SK-N-SH (cell line): ENCODE data around the gene MRRF. TPM values are rescaled to one million over a fixed set of nuclear protein-coding genes. Genes with fewer than 3 reads are reported as not detected.

Source experiments
- CTCF ChIA-PET: fragments of 300-600, 350-600 bp; formaldehyde crosslinking; extraction: SDS; loops from one replicate; lab custom pipeline; 2021; lab: Yijun Ruan, JAX
- POLR2A ChIA-PET: fragments of 350-600 bp; sonication (Branson Sonifier 250); formaldehyde crosslinking; extraction: SDS; loops from one replicate; lab custom pipeline; 2020; ENCODE audit warnings: antibody characterized with exemption, inconsistent platforms; lab: Yijun Ruan, JAX
- DNase-seq: peaks from one replicate; pipeline ENCODE4 v3.0.0; 2012
- H2AFZ ChIP-seq: fragments of 200-600 bp; sonication (generic); 2 replicates; pipeline ENCODE4 v1.8.1; 2016; ENCODE audit warnings: antibody characterized with exemption, mild to moderate bottlenecking, low read depth
- H3F3A ChIP-seq: fragments of 200-600 bp; sonication (generic); replicated peaks from 2 replicates; pipeline ENCODE3; 2016; ENCODE audit warnings: antibody characterized with exemption, mild to moderate bottlenecking; ENCODE audit not compliant: insufficient read depth
- H3K27ac ChIP-seq, 2 experiments: fragments of 200-500 bp in 1 of 2; fragments of 200-600 bp in 1 of 2; sonication (Bioruptor generic) in 1 of 2; sonication (generic), shearing (Covaris generic) in 1 of 2; 2 replicates each; pipeline versions ENCODE4 v1.5.1 to v1.6.1; 2014 to 2016; ENCODE audit warnings: low read depth in 2 of 2, inconsistent platforms in 1 of 2, low read length in 1 of 2, mild to moderate bottlenecking in 1 of 2, mixed read lengths in 1 of 2
- H3K27me3 ChIP-seq: fragments of 200-600 bp; sonication (generic), shearing (Covaris generic); 2 replicates; pipeline ENCODE4 v1.6.1; 2016; ENCODE audit warnings: mixed run types; ENCODE audit not compliant: insufficient read depth
- H3K36me3 ChIP-seq, 2 experiments: fragments of 200-500 bp in 1 of 2; fragments of 200-600 bp in 1 of 2; sonication (Bioruptor generic) in 1 of 2; sonication (generic) in 1 of 2; replicated peaks in 1 of 2; 2 replicates each; pipeline versions ENCODE3 to v1.5.1; 2014 to 2016; ENCODE audit warnings: low read length in 1 of 2, mild to moderate bottlenecking in 1 of 2; ENCODE audit not compliant: insufficient read depth in 2 of 2, control insufficient read depth in 1 of 2
- H3K4me1 ChIP-seq, 2 experiments: fragments of 200-500 bp in 1 of 2; fragments of 200-600 bp in 1 of 2; sonication (Bioruptor generic) in 1 of 2; sonication (generic), shearing (Covaris generic) in 1 of 2; 2 replicates each; pipeline versions ENCODE4 v1.5.1 to v1.6.1; 2014 to 2016; ENCODE audit warnings: low read depth in 1 of 2, low read length in 1 of 2, mixed run types in 1 of 2; ENCODE audit not compliant: insufficient read depth in 2 of 2, control insufficient read depth in 1 of 2
- H3K4me2 ChIP-seq: fragments of 200-600 bp; sonication (generic), shearing (Covaris generic); 2 replicates; pipeline ENCODE4 v1.6.1; 2017; ENCODE audit warnings: mixed run types
- H3K4me3 ChIP-seq, 2 experiments: fragments of 200-500 bp in 1 of 2; fragments of 200-600 bp in 1 of 2; sonication (Bioruptor generic) in 1 of 2; sonication (generic), shearing (Covaris generic) in 1 of 2; 2 replicates each; pipeline versions ENCODE4 v1.5.1 to v1.8.1; 2014 to 2016; ENCODE audit warnings: low read depth in 2 of 2, inconsistent platforms in 1 of 2, low read length in 1 of 2, mild to moderate bottlenecking in 1 of 2, mixed read lengths in 1 of 2, moderate library complexity in 1 of 2
- H3K79me2 ChIP-seq: fragments of 200-600 bp; sonication (generic); 2 replicates; pipeline ENCODE4 v1.8.1; 2017; ENCODE audit warnings: mild to moderate bottlenecking; ENCODE audit not compliant: insufficient read depth
- H3K9ac ChIP-seq: fragments of 200-600 bp; sonication (generic); 2 replicates; pipeline ENCODE4 v1.6.1; 2017; ENCODE audit warnings: mixed run types
- H3K9me2 ChIP-seq: fragments of 200-600 bp; sonication (generic); 2 replicates; pipeline ENCODE4 v1.6.1; 2017; ENCODE audit warnings: mixed run types
- H3K9me3 ChIP-seq: fragments of 200-600 bp; sonication (generic); 2 replicates; pipeline ENCODE4 v1.6.1; 2017; ENCODE audit warnings: mixed run types, mild to moderate bottlenecking, moderate library complexity
- H4K20me1 ChIP-seq: fragments of 200-600 bp; sonication (generic); 2 replicates; pipeline ENCODE4 v1.6.1; 2017; ENCODE audit warnings: mild to moderate bottlenecking, mixed run types; ENCODE audit not compliant: insufficient read depth
- CHD2 ChIP-seq: fragments of 150-350 bp; IDR thresholded peaks from 2 replicates; pipeline ENCODE4 v1.6.1; 2018; ENCODE audit warnings: low read length; ENCODE audit not compliant: partially characterized antibody
- ELF1 ChIP-seq: IDR thresholded peaks from 2 replicates; pipeline ENCODE4 v1.4.0; 2012
- EP300 ChIP-seq, 2 experiments: IDR thresholded peaks; 2 replicates each; pipeline versions ENCODE4 v1.4.0 to v1.6.1; 2012; ENCODE audit warnings: borderline replicate concordance in 1 of 2, low read depth in 1 of 2, low read length in 1 of 2
- FOSL2 ChIP-seq: IDR thresholded peaks from 2 replicates; pipeline ENCODE4 v1.4.0; 2012; ENCODE audit warnings: low read depth, mild to moderate bottlenecking, moderate library complexity, borderline replicate concordance
- FOXJ3 ChIP-seq: sonication (generic); formaldehyde crosslinking; IDR thresholded peaks from 2 replicates; pipeline ENCODE4 v1.5.1; 2020; ENCODE audit warnings: mild to moderate bottlenecking, missing genetic modification reagents
- FOXM1 ChIP-seq: IDR thresholded peaks from 2 replicates; pipeline ENCODE4 v1.4.0; 2012; ENCODE audit warnings: low read depth, mild to moderate bottlenecking
- GABPA ChIP-seq: IDR thresholded peaks from 2 replicates; pipeline ENCODE4 v1.4.0; 2012; ENCODE audit warnings: low read depth, mild to moderate bottlenecking
- GATA2 ChIP-seq: sonication (generic); formaldehyde crosslinking; IDR thresholded peaks from 2 replicates; pipeline ENCODE4 v1.5.0; 2020; ENCODE audit warnings: mild to moderate bottlenecking, missing genetic modification reagents
- NFIC ChIP-seq: IDR thresholded peaks from 2 replicates; pipeline ENCODE4 v1.4.0; 2012; ENCODE audit warnings: borderline replicate concordance
- POLR2AphosphoS5 ChIP-seq: IDR thresholded peaks from 2 replicates; pipeline ENCODE4 v1.6.1; 2012; ENCODE audit warnings: low read depth, low read length
- RFX5 ChIP-seq: IDR thresholded peaks from 2 replicates; pipeline ENCODE4 v1.6.1; 2012; ENCODE audit warnings: mild to moderate bottlenecking, improper control_type of control experiment, low read length
- SIN3A ChIP-seq: IDR thresholded peaks from 2 replicates; pipeline ENCODE4 v1.6.1; 2012; ENCODE audit warnings: low read depth, mild to moderate bottlenecking, low read length, moderate library complexity, borderline replicate concordance
- TCF12 ChIP-seq: IDR thresholded peaks from 2 replicates; pipeline ENCODE4 v1.4.0; 2012
- WGBS: methylation state at CpG from one replicate; pipeline ENCODE4 v1.1.6; 2017; ENCODE audit warnings: low lambda C conversion rate; 5-methylcytosine and 5-hydroxymethylcytosine counted together
- polyA plus RNA-seq, 3 experiments: library from polyadenylated mRNA; depleted of rRNA; stranded (reverse); fragments of >200 nt; gene quantifications; 2 replicates each; pipeline ENCODE4 v1.2.3, GENCODE V29; 2012
- TF ChIP-seq, protein P1 (sequence below): fragments of 150-350 bp; IDR thresholded peaks from 2 replicates; pipeline ENCODE4 v1.6.1; 2017; ENCODE audit warnings: antibody characterized with exemption, low read length, low read depth, borderline replicate concordance
- TF ChIP-seq, protein P2 (sequence below): fragments of 150-350 bp; IDR thresholded peaks from 2 replicates; pipeline ENCODE4 v1.6.1; 2016; ENCODE audit warnings: mild to moderate bottlenecking, low read depth, low read length
- TF ChIP-seq, protein P3 (sequence below): IDR thresholded peaks from 2 replicates; pipeline ENCODE4 v1.6.1; 2012; ENCODE audit warnings: mild to moderate bottlenecking, low read depth, low read length, moderate library complexity
- TF ChIP-seq, protein P4 (sequence below): IDR thresholded peaks from 2 replicates; pipeline ENCODE4; 2012
- TF ChIP-seq, protein P5 (sequence below): fragments of 200-600 bp; sonication (generic); IDR thresholded peaks from 2 replicates; pipeline ENCODE4 v1.6.1; 2017; ENCODE audit warnings: antibody characterized with exemption, mild to moderate bottlenecking, moderate library complexity

MRRF gene
- polyA plus RNA-seq, 1 of the 3 experiments (the other 2 are of a cell fraction), result 35.1 TPM

DNA sequence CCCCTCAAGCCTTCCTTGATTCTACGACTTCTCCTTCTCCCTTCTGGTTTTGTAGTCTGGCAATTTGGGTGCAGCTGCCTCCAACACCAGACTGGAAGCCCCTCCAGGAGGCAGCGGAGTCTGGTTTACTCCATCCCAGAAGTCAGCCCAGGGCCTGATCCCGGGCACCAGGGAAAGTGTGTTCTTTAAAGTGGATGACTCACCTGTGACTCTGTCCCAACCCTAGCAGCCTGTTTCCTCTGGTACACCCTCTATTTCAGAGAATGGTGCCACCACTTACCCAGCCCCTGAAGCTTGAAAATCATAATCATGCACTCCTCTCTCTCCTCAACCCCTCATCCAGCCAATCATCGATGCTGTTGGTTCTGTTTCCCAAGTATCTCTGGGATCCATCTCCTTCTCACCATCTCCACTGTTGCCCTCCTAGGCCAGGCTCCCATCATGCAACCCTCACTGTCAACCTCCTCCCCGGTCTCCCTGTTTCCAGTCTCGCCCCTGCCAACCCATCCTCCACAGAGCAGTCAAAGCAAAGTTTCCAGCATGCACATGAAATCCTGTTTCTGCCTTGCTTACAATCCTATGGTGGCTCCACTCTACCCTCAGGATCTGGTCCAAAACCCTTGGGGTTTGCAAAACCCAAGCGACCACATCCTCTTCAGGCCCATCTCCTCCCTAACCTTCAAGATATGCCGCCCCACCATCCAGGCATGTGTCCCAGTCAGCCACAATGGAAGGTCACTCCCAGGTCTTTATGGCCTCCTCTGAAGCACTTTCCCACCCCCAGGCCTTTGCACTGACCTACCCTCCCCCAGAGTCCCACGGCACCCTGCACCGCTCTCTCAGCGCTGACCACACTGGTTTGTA, 46.4 kb upstream of the MRRF start:
- H3K4me2 ChIP-seq, result peak overlapping the region; percentile 66; the same call in 1 of the 2 replicates
- POLR2A ChIA-PET, result no interaction called here

More for the DNA sequence above, 46.4 kb upstream of the MRRF start:
- Histone ChIP-seq H3K27me3 (peaks cover 94% of the 10 kb centered on the region), H3K9me3 (no peaks in the 10 kb centered on the region), H3K9ac (no peak overlapping the region), H3K4me1 (peaks cover 0 to 17% of the 10 kb centered on the region in 2 experiments; a peak in 2 of 4 replicates)
- WGBS, result 40% methylated on average over 11 of the region's 11 CpGs
- DNase-seq, result no peak
- TF ChIP-seq, protein P1, sequence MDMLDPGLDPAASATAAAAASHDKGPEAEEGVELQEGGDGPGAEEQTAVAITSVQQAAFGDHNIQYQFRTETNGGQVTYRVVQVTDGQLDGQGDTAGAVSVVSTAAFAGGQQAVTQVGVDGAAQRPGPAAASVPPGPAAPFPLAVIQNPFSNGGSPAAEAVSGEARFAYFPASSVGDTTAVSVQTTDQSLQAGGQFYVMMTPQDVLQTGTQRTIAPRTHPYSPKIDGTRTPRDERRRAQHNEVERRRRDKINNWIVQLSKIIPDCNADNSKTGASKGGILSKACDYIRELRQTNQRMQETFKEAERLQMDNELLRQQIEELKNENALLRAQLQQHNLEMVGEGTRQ, result no peak
- TF ChIP-seq GABPA (no peak), FOXM1 (no peak), EP300 (IDR thresholded peaks at IDR 0.05; ENCODE audit: borderline replicate concordance in 1 of 2, low read depth in 1 of 2, low read length in 1 of 2) (no peak), CHD2 (no peak), POLR2AphosphoS5 (no peak), NFIC (no peak), ELF1 (no peak), FOXJ3 (no peak), FOSL2 (no peak), TCF12 (no peak), GATA2 (CRISPR knock-in tag) (no peak), SIN3A (no peak), RFX5 (no peak)
- TF ChIP-seq, protein P2, sequence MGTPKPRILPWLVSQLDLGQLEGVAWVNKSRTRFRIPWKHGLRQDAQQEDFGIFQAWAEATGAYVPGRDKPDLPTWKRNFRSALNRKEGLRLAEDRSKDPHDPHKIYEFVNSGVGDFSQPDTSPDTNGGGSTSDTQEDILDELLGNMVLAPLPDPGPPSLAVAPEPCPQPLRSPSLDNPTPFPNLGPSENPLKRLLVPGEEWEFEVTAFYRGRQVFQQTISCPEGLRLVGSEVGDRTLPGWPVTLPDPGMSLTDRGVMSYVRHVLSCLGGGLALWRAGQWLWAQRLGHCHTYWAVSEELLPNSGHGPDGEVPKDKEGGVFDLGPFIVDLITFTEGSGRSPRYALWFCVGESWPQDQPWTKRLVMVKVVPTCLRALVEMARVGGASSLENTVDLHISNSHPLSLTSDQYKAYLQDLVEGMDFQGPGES, result no peak
- TF ChIP-seq, protein P3, sequence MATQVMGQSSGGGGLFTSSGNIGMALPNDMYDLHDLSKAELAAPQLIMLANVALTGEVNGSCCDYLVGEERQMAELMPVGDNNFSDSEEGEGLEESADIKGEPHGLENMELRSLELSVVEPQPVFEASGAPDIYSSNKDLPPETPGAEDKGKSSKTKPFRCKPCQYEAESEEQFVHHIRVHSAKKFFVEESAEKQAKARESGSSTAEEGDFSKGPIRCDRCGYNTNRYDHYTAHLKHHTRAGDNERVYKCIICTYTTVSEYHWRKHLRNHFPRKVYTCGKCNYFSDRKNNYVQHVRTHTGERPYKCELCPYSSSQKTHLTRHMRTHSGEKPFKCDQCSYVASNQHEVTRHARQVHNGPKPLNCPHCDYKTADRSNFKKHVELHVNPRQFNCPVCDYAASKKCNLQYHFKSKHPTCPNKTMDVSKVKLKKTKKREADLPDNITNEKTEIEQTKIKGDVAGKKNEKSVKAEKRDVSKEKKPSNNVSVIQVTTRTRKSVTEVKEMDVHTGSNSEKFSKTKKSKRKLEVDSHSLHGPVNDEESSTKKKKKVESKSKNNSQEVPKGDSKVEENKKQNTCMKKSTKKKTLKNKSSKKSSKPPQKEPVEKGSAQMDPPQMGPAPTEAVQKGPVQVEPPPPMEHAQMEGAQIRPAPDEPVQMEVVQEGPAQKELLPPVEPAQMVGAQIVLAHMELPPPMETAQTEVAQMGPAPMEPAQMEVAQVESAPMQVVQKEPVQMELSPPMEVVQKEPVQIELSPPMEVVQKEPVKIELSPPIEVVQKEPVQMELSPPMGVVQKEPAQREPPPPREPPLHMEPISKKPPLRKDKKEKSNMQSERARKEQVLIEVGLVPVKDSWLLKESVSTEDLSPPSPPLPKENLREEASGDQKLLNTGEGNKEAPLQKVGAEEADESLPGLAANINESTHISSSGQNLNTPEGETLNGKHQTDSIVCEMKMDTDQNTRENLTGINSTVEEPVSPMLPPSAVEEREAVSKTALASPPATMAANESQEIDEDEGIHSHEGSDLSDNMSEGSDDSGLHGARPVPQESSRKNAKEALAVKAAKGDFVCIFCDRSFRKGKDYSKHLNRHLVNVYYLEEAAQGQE, result no peak
- TF ChIP-seq, protein P4, sequence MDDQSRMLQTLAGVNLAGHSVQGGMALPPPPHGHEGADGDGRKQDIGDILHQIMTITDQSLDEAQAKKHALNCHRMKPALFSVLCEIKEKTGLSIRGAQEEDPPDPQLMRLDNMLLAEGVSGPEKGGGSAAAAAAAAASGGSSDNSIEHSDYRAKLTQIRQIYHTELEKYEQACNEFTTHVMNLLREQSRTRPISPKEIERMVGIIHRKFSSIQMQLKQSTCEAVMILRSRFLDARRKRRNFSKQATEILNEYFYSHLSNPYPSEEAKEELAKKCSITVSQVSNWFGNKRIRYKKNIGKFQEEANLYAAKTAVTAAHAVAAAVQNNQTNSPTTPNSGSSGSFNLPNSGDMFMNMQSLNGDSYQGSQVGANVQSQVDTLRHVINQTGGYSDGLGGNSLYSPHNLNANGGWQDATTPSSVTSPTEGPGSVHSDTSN, result no peak
- TF ChIP-seq, protein P5, sequence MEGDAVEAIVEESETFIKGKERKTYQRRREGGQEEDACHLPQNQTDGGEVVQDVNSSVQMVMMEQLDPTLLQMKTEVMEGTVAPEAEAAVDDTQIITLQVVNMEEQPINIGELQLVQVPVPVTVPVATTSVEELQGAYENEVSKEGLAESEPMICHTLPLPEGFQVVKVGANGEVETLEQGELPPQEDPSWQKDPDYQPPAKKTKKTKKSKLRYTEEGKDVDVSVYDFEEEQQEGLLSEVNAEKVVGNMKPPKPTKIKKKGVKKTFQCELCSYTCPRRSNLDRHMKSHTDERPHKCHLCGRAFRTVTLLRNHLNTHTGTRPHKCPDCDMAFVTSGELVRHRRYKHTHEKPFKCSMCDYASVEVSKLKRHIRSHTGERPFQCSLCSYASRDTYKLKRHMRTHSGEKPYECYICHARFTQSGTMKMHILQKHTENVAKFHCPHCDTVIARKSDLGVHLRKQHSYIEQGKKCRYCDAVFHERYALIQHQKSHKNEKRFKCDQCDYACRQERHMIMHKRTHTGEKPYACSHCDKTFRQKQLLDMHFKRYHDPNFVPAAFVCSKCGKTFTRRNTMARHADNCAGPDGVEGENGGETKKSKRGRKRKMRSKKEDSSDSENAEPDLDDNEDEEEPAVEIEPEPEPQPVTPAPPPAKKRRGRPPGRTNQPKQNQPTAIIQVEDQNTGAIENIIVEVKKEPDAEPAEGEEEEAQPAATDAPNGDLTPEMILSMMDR, result no peak
- TF ChIP-seq, all 33 proteins: peak for 0
- Histone ChIP-seq H3F3A (peaks cover 7% of the 10 kb centered on the region), H3K9me2 (no peaks in the 10 kb centered on the region), H3K36me3 (no peaks in the 10 kb centered on the region), H4K20me1 (no peaks in the 10 kb centered on the region), H3K79me2 (no peaks in the 10 kb centered on the region), H2AFZ (no peak overlapping the region), H3K4me3 (peak overlapping the region in 1 of 2 experiments; percentile 19; a peak in 1 of 4 replicates), H3K27ac (no peak overlapping the region)
- CTCF ChIA-PET, result no interaction called here
